Ishikawa (cell line): ENCODE data around the gene AKAP17A.

Experiments
- CEBPB ChIP-seq: IDR thresholded peaks from 2 replicates; pipeline ENCODE4 v1.6.1; 2012
- CREB1 ChIP-seq: IDR thresholded peaks from 2 replicates; pipeline ENCODE4 v1.6.1; 2012; ENCODE audit warnings: low read depth
- EGR1 ChIP-seq: IDR thresholded peaks from 2 replicates; pipeline ENCODE4 v1.6.1; 2012
- EP300 ChIP-seq: IDR thresholded peaks from 2 replicates; pipeline ENCODE4 v1.6.1; 2012; ENCODE audit warnings: borderline replicate concordance
- FOXM1 ChIP-seq: IDR thresholded peaks from 2 replicates; pipeline ENCODE4 v1.6.1; 2012; ENCODE audit warnings: low read depth, borderline replicate concordance
- MAX ChIP-seq: IDR thresholded peaks from 2 replicates; pipeline ENCODE4 v1.6.1; 2012
- NFIC ChIP-seq: IDR thresholded peaks from 2 replicates; pipeline ENCODE4 v1.6.1; 2012
- RAD21 ChIP-seq: IDR thresholded peaks from 2 replicates; pipeline ENCODE4 v1.6.1; 2012; ENCODE audit warnings: low read depth
- REST ChIP-seq: IDR thresholded peaks from 2 replicates; pipeline ENCODE4 v1.6.1; 2012; ENCODE audit warnings: low read depth, mild to moderate bottlenecking
- TAF1 ChIP-seq: IDR thresholded peaks from 2 replicates; pipeline ENCODE4 v1.6.1; 2012; ENCODE audit warnings: low read depth, mild to moderate bottlenecking
- TCF12 ChIP-seq: IDR thresholded peaks from 2 replicates; pipeline ENCODE4 v1.6.1; 2012; ENCODE audit warnings: low read depth
- TEAD4 ChIP-seq: IDR thresholded peaks from 2 replicates; pipeline ENCODE4 v1.6.1; 2012
- USF1 ChIP-seq: IDR thresholded peaks from 2 replicates; pipeline ENCODE4 v1.6.1; 2012
- YY1 ChIP-seq: IDR thresholded peaks from 2 replicates; pipeline ENCODE4 v1.6.1; 2012; ENCODE audit warnings: low read depth
- ZBTB7A ChIP-seq: IDR thresholded peaks from 2 replicates; pipeline ENCODE4 v1.6.1; 2012; ENCODE audit warnings: low read depth

AKAP17A gene

GRCh38 chrX:1623691-1624090, 32.3 kb downstream of the AKAP17A start:
- no peak for TF ChIP-seq ZBTB7A
- TF ChIP-seq TEAD4, result no peak
- no peak for TF ChIP-seq TAF1
- no peak for TF ChIP-seq CEBPB
- no peak for TF ChIP-seq YY1
- TF ChIP-seq EGR1, result no peak
- no peak for TF ChIP-seq TCF12

GRCh38 chrX:1629244-1629643, 37.8 kb downstream of the AKAP17A start:
- no peak for TF ChIP-seq CREB1
- no peak for TF ChIP-seq ZBTB7A
- TF ChIP-seq EGR1, result no peak
- no peak for TF ChIP-seq TEAD4
- TF ChIP-seq NFIC, result no peak
- TF ChIP-seq EP300, result no peak
- TF ChIP-seq TCF12, result no peak
- no peak for TF ChIP-seq CEBPB
- TF ChIP-seq RAD21, result no peak
- no peak for TF ChIP-seq USF1
- TF ChIP-seq YY1, result no peak
- TF ChIP-seq TAF1, result no peak
- TF ChIP-seq REST, result no peak
- TF ChIP-seq FOXM1, result no peak
- no peak for TF ChIP-seq MAX

GRCh38 chrX:1646009-1646408, 54.6 kb downstream of the AKAP17A start:
- TF ChIP-seq TCF12 (no peak), YY1 (no peak), FOXM1 (no peak), EP300 (no peak), TAF1 (no peak), TEAD4 (no peak), CEBPB (no peak), EGR1 (no peak), CREB1 (no peak), NFIC (no peak), MAX (no peak), RAD21 (no peak), REST (no peak), USF1 (no peak), ZBTB7A (no peak)

GRCh38 chrX:1649621-1650020, 58.2 kb downstream of the AKAP17A start:
- TF ChIP-seq USF1 (no peak), MAX (no peak), TAF1 (no peak), ZBTB7A (no peak), YY1 (no peak), FOXM1 (no peak), EGR1 (no peak), EP300 (no peak), REST (no peak), NFIC (no peak), CREB1 (no peak), TCF12 (no peak), RAD21 (no peak), CEBPB (no peak)
